ENCODE results near the gene BBS12. TPM values are rescaled to one million over a fixed set of nuclear protein-coding genes. Genes with fewer than 3 reads are reported as not detected.

BBS12 gene
- total RNA-seq, 2 donors from 2014 or later, result 4.1 to 6.4 TPM

- TF ChIP-seq POLR2A (IDR thresholded peaks at IDR 0.05), result no peak
- no peak for TF ChIP-seq CTCF (IDR thresholded peaks at IDR 0.05)
- no peak for TF ChIP-seq POLR2AphosphoS5 (IDR thresholded peaks at IDR 0.05)
- Histone ChIP-seq H3K4me1 (replicated peaks) (no peaks in the 10 kb centered on the region), H3K9me3 (no peaks in the 10 kb centered on the region), H3K36me3 (no peaks in the 10 kb centered on the region), H3K27ac (no peak overlapping the region), H3K4me3 (no peak overlapping the region), H3K27me3 (replicated peaks; ENCODE audit: insufficient read depth) (no peaks in the 10 kb centered on the region)
- intact Hi-C loops (cut with DNase I), result no loop called here
- DNase-seq (ENCODE audit: low spot score), result no peak
- 74% methylated on average over 6 of the region's 6 CpGs for WGBS
Observed at GRCh38 chr4:122772311-122772710, 39.8 kb downstream of the BBS12 start.

GRCh38 chr4:122772986-122773385, 40.5 kb downstream of the BBS12 start:
- H3K9me3 ChIP-seq, result no peaks in the 10 kb centered on the region
- no peak overlapping the region for H3K27ac ChIP-seq
- TF ChIP-seq POLR2AphosphoS5 (IDR thresholded peaks at IDR 0.05) (no peak), CTCF (IDR thresholded peaks at IDR 0.05) (no peak)
- no peaks in the 10 kb centered on the region for H3K27me3 ChIP-seq (replicated peaks; ENCODE audit: insufficient read depth)
- no peaks in the 10 kb centered on the region for H3K36me3 ChIP-seq
- DNase-seq (ENCODE audit: low spot score), result no peak
- H3K4me3 ChIP-seq, result no peak overlapping the region
- intact Hi-C loops (cut with DNase I), result no loop called here
- no peaks in the 10 kb centered on the region for H3K4me1 ChIP-seq (replicated peaks)

- Histone ChIP-seq H3K27ac (no peak overlapping the region), H3K27me3 (replicated peaks; ENCODE audit: insufficient read depth) (no peaks in the 10 kb centered on the region), H3K4me1 (replicated peaks) (no peaks in the 10 kb centered on the region), H3K36me3 (no peaks in the 10 kb centered on the region), H3K4me3 (no peak overlapping the region), H3K9me3 (no peaks in the 10 kb centered on the region)
- TF ChIP-seq POLR2A (IDR thresholded peaks at IDR 0.05) (no peak), POLR2AphosphoS5 (IDR thresholded peaks at IDR 0.05) (no peak), CTCF (IDR thresholded peaks at IDR 0.05) (no peak)
- no peak for DNase-seq (ENCODE audit: low spot score)
- intact Hi-C loops (cut with DNase I), result no loop called here
- WGBS, result 87% methylated on average over 3 of the region's 3 CpGs
Observed at GRCh38 chr4:122775039-122775438, 42.5 kb downstream of the BBS12 start.

GRCh38 chr4:122775987-122776836, 43.7 kb downstream of the BBS12 start:
- Histone ChIP-seq H3K27ac (no peak overlapping the region), H3K27me3 (replicated peaks; ENCODE audit: insufficient read depth) (no peaks in the 10 kb centered on the region), H3K4me3 (no peak overlapping the region), H3K4me1 (replicated peaks) (no peaks in the 10 kb centered on the region), H3K9me3 (no peaks in the 10 kb centered on the region), H3K36me3 (no peaks in the 10 kb centered on the region)
- no peak for DNase-seq (ENCODE audit: low spot score)
- WGBS, result 50% methylated on average over 6 of the region's 6 CpGs
- TF ChIP-seq CTCF (IDR thresholded peaks at IDR 0.05), result no peak
- no peak for TF ChIP-seq POLR2A (IDR thresholded peaks at IDR 0.05)
- no peak for TF ChIP-seq POLR2AphosphoS5 (IDR thresholded peaks at IDR 0.05)
- intact Hi-C loops (cut with DNase I), result no loop called here

- no peak overlapping the region for H3K4me3 ChIP-seq
- no peak overlapping the region for H3K27ac ChIP-seq
- DNase-seq (ENCODE audit: low spot score), result no peak
- no peaks in the 10 kb centered on the region for H3K9me3 ChIP-seq
- no peaks in the 10 kb centered on the region for H3K4me1 ChIP-seq (replicated peaks)
- H3K27me3 ChIP-seq (replicated peaks; ENCODE audit: insufficient read depth), result no peaks in the 10 kb centered on the region
- no peak for TF ChIP-seq POLR2A (IDR thresholded peaks at IDR 0.05)
- TF ChIP-seq POLR2AphosphoS5 (IDR thresholded peaks at IDR 0.05), result no peak
- TF ChIP-seq CTCF (IDR thresholded peaks at IDR 0.05), result no peak
- intact Hi-C loops (cut with DNase I), result no loop called here
- WGBS, result 40% methylated on average over 4 of the region's 4 CpGs
- H3K36me3 ChIP-seq, result no peaks in the 10 kb centered on the region
Observed at GRCh38 chr4:122776916-122777315, 44.4 kb downstream of the BBS12 start.

Data from prostate gland (tissue), 2 donors.